ENCODE data around the gene CES4A. TPM values are rescaled to one million over a fixed set of nuclear protein-coding genes. Genes with fewer than 3 reads are reported as not detected.
A peak's percentile ranks its signal among the peaks of the same experiment; 100 is the strongest.

The CES4A gene
- total and polyA plus RNA-seq, 7 donors = 4.2 to 41.3 (median 6.0) TPM

GRCh38 chr16:66949472-66949871 is 38.9 kb upstream of the CES4A start:
- Histone ChIP-seq H3K27ac (peak overlapping the region; percentile 91), H3K4me1 (peaks cover 13% of the 10 kb centered on the region), H3K9me3 (peaks cover 8% of the 10 kb centered on the region), H3K4me3 (peak overlapping the region; percentile 77), H3K36me3 (ENCODE audit: insufficient read depth in 1 of 2, low read depth in 1 of 2) (peaks cover 0 to 2% of the 10 kb centered on the region in 2 donors), H3K27me3 (ENCODE audit: insufficient read depth in 3 of 3, low read length in 2 of 3) (no peaks in the 10 kb centered on the region)
- intact Hi-C loops (cut with DNase I) = loop anchor here in 1 of 2 donors (5.0 kb wide), 1 partner anchor 52 kb away; no protein-coding TSS in a partner anchor
- no peak for DNase-seq
- no peak for TF ChIP-seq CTCF (IDR thresholded peaks at IDR 0.05)
- 26 to 49% (median 28%) methylated on average over 6 of the region's 6 CpGs for WGBS, 3 donors
- peak in 2 of 4 donors; percentile 14 for ATAC-seq

- Histone ChIP-seq H3K36me3 (ENCODE audit: insufficient read depth in 1 of 2, low read depth in 1 of 2) (peaks cover 0 to 3% of the 10 kb centered on the region in 2 donors), H3K27ac (peak overlapping the region; percentile 91), H3K27me3 (ENCODE audit: insufficient read depth in 3 of 3, low read length in 2 of 3) (no peaks in the 10 kb centered on the region), H3K9me3 (peaks cover 8% of the 10 kb centered on the region), H3K4me3 (peak overlapping the region; percentile 77), H3K4me1 (peaks cover 13% of the 10 kb centered on the region)
- TF ChIP-seq CTCF (IDR thresholded peaks at IDR 0.05) = no peak
- ATAC-seq (no peak), DNase-seq (no peak)
- intact Hi-C loops (cut with DNase I) = loop anchor here in 1 of 2 donors (10.0 kb wide), 1 partner anchor 56 kb away; no protein-coding TSS in a partner anchor
- WGBS, 3 donors = 57 to 76% (median 58%) methylated on average over 2 of the region's 2 CpGs
Observed at GRCh38 chr16:66950437-66950836, 38.0 kb upstream of the CES4A start.

GRCh38 chr16:66950971-66951790 is 37.2 kb upstream of the CES4A start:
- intact Hi-C loops (cut with DNase I) = loop anchor here in 1 of 2 donors (10.0 kb wide), 1 partner anchor 56 kb away; no protein-coding TSS in a partner anchor
- Histone ChIP-seq H3K4me1 (peaks cover 13% of the 10 kb centered on the region), H3K27me3 (ENCODE audit: insufficient read depth in 3 of 3, low read length in 2 of 3) (no peaks in the 10 kb centered on the region), H3K36me3 (ENCODE audit: insufficient read depth in 1 of 2, low read depth in 1 of 2) (peaks cover 0 to 6% of the 10 kb centered on the region in 2 donors), H3K27ac (peak overlapping the region; percentile 91), H3K4me3 (peak overlapping the region; percentile 77), H3K9me3 (peaks cover 8% of the 10 kb centered on the region)
- no peak for TF ChIP-seq CTCF (IDR thresholded peaks at IDR 0.05)
- WGBS, 3 donors = 52 to 61% (median 60%) methylated on average over 4 of the region's 4 CpGs
- no peak for DNase-seq
- peak; percentile 2 to 37 (median 10) for ATAC-seq

GRCh38 chr16:66952430-66953110 is 35.8 kb upstream of the CES4A start:
- peaks cover 0 to 6% of the 10 kb centered on the region in 2 donors for H3K36me3 ChIP-seq (ENCODE audit: insufficient read depth in 1 of 2, low read depth in 1 of 2)
- ATAC-seq (no peak), DNase-seq (no peak)
- peaks cover 8% of the 10 kb centered on the region for H3K9me3 ChIP-seq
- peak overlapping the region; percentile 91 for H3K27ac ChIP-seq
- peak overlapping the region; percentile 4 for H3K4me3 ChIP-seq
- H3K4me1 ChIP-seq = peaks cover 13% of the 10 kb centered on the region
- 41 to 75% (median 53%) methylated on average over 7 of the region's 7 CpGs for WGBS, 3 donors
- no peaks in the 10 kb centered on the region for H3K27me3 ChIP-seq (ENCODE audit: insufficient read depth in 3 of 3, low read length in 2 of 3)
- intact Hi-C loops (cut with DNase I) = loop anchor here in 1 of 2 donors (10.0 kb wide), 1 partner anchor 58 kb away; no protein-coding TSS in a partner anchor
- no peak for TF ChIP-seq CTCF (IDR thresholded peaks at IDR 0.05)
